WTC11 (cell line): ENCODE measurements around the gene NAMPT. TPM values are rescaled to one million over a fixed set of nuclear protein-coding genes. Genes with fewer than 3 reads are reported as not detected.
"Not testable (repeated sequence)": the region's sequence is repeated elsewhere in the genome, so short reads cannot be mapped to it uniquely, and the experiment has no call there.

Source experiments
- ATAC-seq: fragments of 200-7000 bp; cut with Tn5 transposase; 2 replicates; pipeline ENCODE4 v1.10.0; 2021; ENCODE audit warnings: mild to moderate bottlenecking, moderate library complexity
- CTCF ChIA-PET: fragments of 300-600 bp; sonication (Branson Sonifier 250); formaldehyde crosslinking; loops from one replicate; lab custom pipeline; 2021; ENCODE audit warnings: antibody characterized with exemption; lab: Charles Lee
- POLR2A ChIA-PET: fragments of 350-600 bp; sonication (Branson Sonifier 250); formaldehyde crosslinking; loops from one replicate; lab custom pipeline; 2021; ENCODE audit warnings: antibody characterized with exemption; lab: Charles Lee
- DNase-seq: peaks from one replicate; pipeline ENCODE4 v3.0.0; 2021; ENCODE audit warnings: low spot score
- H3K27ac Mint-ChIP-seq: 2 replicates; pipeline ENCODE4 v1.8.0; 2021; ENCODE audit warnings: mixed read lengths
- H3K27me3 Mint-ChIP-seq: 2 replicates; pipeline ENCODE4 v1.8.0; 2021; ENCODE audit warnings: low read depth, mild to moderate bottlenecking, moderate library complexity, mixed read lengths
- H3K36me3 Mint-ChIP-seq: 2 replicates; pipeline ENCODE4 v1.8.0; 2021; ENCODE audit warnings: mixed read lengths
- H3K4me1 Mint-ChIP-seq: 2 replicates; pipeline ENCODE4 v1.8.0; 2022; ENCODE audit warnings: mixed read lengths
- H3K4me3 Mint-ChIP-seq: 2 replicates; pipeline ENCODE4 v1.8.0; 2021; ENCODE audit warnings: mild to moderate bottlenecking, moderate library complexity, mixed read lengths
- H3K9me3 Mint-ChIP-seq: 2 replicates; pipeline ENCODE4 v1.8.0; 2021; ENCODE audit warnings: mixed read lengths
- ETV6 ChIP-seq: sonication (generic); formaldehyde crosslinking; IDR thresholded peaks from 2 replicates; pipeline ENCODE4 v1.8.1; 2022; ENCODE audit warnings: mild to moderate bottlenecking, missing genetic modification reagents
- FOXJ3 ChIP-seq: sonication (generic); formaldehyde crosslinking; IDR thresholded peaks from 2 replicates; pipeline ENCODE4 v1.9.0; 2021; ENCODE audit warnings: missing genetic modification reagents, mild to moderate bottlenecking, borderline replicate concordance
- GRHL2 ChIP-seq: fragments of 250-450 bp; sonication (Bioruptor Pico); IDR thresholded peaks from 2 replicates; pipeline ENCODE4 v1.8.0; 2022; ENCODE audit warnings: mild to moderate bottlenecking, moderate library complexity; ENCODE audit not compliant: insufficient replicate concordance, severe bottlenecking
- HMGA2 ChIP-seq: fragments of 250-450 bp; sonication (Bioruptor Pico); IDR thresholded peaks from 2 replicates; pipeline ENCODE4 v1.4.0; 2021; ENCODE audit warnings: mild to moderate bottlenecking, moderate library complexity
- IRF1 ChIP-seq: sonication (generic); formaldehyde crosslinking; IDR thresholded peaks from 2 replicates; pipeline ENCODE4 v1.8.0; 2023; ENCODE audit warnings: missing genetic modification reagents
- IRF2 ChIP-seq: sonication (generic); formaldehyde crosslinking; IDR thresholded peaks from 2 replicates; pipeline ENCODE4 v1.8.0; 2022; ENCODE audit warnings: low read depth, missing genetic modification reagents, borderline replicate concordance
- JAZF1 ChIP-seq: fragments of 250-450 bp; sonication (Bioruptor Pico); IDR thresholded peaks from 2 replicates; pipeline ENCODE4 v1.9.0; 2021; ENCODE audit warnings: moderate library complexity, mild to moderate bottlenecking, inconsistent platforms
- NFE2L1 ChIP-seq: sonication (generic); formaldehyde crosslinking; IDR thresholded peaks from 2 replicates; pipeline ENCODE4 v1.8.1; 2023; ENCODE audit warnings: missing genetic modification reagents
- OVOL2 ChIP-seq: fragments of 250-450 bp; sonication (Bioruptor Pico); IDR thresholded peaks from 2 replicates; pipeline ENCODE4 v1.9.0; 2021; ENCODE audit warnings: mild to moderate bottlenecking, borderline replicate concordance
- PRRX2 ChIP-seq: fragments of 250-450 bp; sonication (Bioruptor Pico); IDR thresholded peaks from 2 replicates; pipeline ENCODE4 v1.8.0; 2021; ENCODE audit warnings: mild to moderate bottlenecking
- RORB ChIP-seq: fragments of 250-450 bp; sonication (Bioruptor Pico); IDR thresholded peaks from 2 replicates; pipeline ENCODE4 v1.9.0; 2021; ENCODE audit warnings: mild to moderate bottlenecking
- USF2 ChIP-seq: sonication (generic); formaldehyde crosslinking; IDR thresholded peaks from 2 replicates; pipeline ENCODE4 v1.8.1; 2023; ENCODE audit warnings: mild to moderate bottlenecking, missing genetic modification reagents, moderate library complexity
- ZNF121 ChIP-seq: sonication (generic); formaldehyde crosslinking; IDR thresholded peaks from 2 replicates; pipeline ENCODE4 v1.8.0; 2023; ENCODE audit warnings: missing genetic modification reagents
- ZNF138 ChIP-seq: sonication (generic); formaldehyde crosslinking; conservative IDR thresholded peaks from 2 replicates; pipeline ENCODE4 v1.8.1; 2022; ENCODE audit warnings: mild to moderate bottlenecking, moderate library complexity, missing genetic modification reagents
- ZNF219 ChIP-seq: sonication (generic); formaldehyde crosslinking; IDR thresholded peaks from 2 replicates; pipeline ENCODE4 v1.8.0; 2023; ENCODE audit warnings: missing genetic modification reagents, mild to moderate bottlenecking, borderline replicate concordance
- ZNF232 ChIP-seq: sonication (generic); formaldehyde crosslinking; IDR thresholded peaks from 2 replicates; pipeline ENCODE4 v1.8.0; 2022; ENCODE audit warnings: mild to moderate bottlenecking, missing genetic modification reagents
- ZNF281 ChIP-seq: sonication (generic); formaldehyde crosslinking; IDR thresholded peaks from 2 replicates; pipeline ENCODE4 v1.8.0; 2023; ENCODE audit warnings: mild to moderate bottlenecking, missing genetic modification reagents
- total RNA-seq: library from RNA; stranded (reverse); gene quantifications from 3 replicates; pipeline ENCODE4 v1.2.3, GENCODE V29; 2021
- TF ChIP-seq, protein P1 (sequence below): sonication (generic); formaldehyde crosslinking; conservative IDR thresholded peaks from 2 replicates; pipeline ENCODE4 v1.8.1; 2023; ENCODE audit warnings: mild to moderate bottlenecking, low read depth, missing genetic modification reagents, moderate library complexity
- TF ChIP-seq, protein P2 (sequence below): sonication (generic); formaldehyde crosslinking; IDR thresholded peaks from 2 replicates; pipeline ENCODE4 v1.8.1; 2022; ENCODE audit warnings: mild to moderate bottlenecking, moderate library complexity, missing genetic modification reagents
- TF ChIP-seq, protein P3 (sequence below): sonication (generic); formaldehyde crosslinking; IDR thresholded peaks from 2 replicates; pipeline ENCODE4 v1.8.1; 2023; ENCODE audit warnings: mild to moderate bottlenecking, moderate library complexity, missing genetic modification reagents
- TF ChIP-seq, protein P4 (sequence below): fragments of 200-600 bp; IDR thresholded peaks from 2 replicates; pipeline ENCODE4 v1.8.0; 2022; ENCODE audit warnings: antibody characterized with exemption

The NAMPT gene
- total RNA-seq, 1 experiment from 2014 or later: 99.1 TPM

GRCh38 chr7:106216517-106216922 lies 68.3 kb downstream of the NAMPT start:
- H3K36me3 Mint-ChIP-seq: no peaks in the 10 kb centered on the region
- no peaks in the 10 kb centered on the region for H3K4me1 Mint-ChIP-seq
- H3K27me3 Mint-ChIP-seq: peaks cover 5% of the 10 kb centered on the region
- CTCF ChIA-PET: interaction anchor here (1.3 kb wide), 1 partner anchor 40 kb away, joined by 5 read pairs; no protein-coding TSS in a partner anchor
- no peak overlapping the region for H3K27ac Mint-ChIP-seq
- TF ChIP-seq ZNF121 (CRISPR knock-in tag) (no peak), FOXJ3 (no peak), OVOL2 (no peak), IRF2 (CRISPR knock-in tag) (no peak)
- TF ChIP-seq, protein P1, sequence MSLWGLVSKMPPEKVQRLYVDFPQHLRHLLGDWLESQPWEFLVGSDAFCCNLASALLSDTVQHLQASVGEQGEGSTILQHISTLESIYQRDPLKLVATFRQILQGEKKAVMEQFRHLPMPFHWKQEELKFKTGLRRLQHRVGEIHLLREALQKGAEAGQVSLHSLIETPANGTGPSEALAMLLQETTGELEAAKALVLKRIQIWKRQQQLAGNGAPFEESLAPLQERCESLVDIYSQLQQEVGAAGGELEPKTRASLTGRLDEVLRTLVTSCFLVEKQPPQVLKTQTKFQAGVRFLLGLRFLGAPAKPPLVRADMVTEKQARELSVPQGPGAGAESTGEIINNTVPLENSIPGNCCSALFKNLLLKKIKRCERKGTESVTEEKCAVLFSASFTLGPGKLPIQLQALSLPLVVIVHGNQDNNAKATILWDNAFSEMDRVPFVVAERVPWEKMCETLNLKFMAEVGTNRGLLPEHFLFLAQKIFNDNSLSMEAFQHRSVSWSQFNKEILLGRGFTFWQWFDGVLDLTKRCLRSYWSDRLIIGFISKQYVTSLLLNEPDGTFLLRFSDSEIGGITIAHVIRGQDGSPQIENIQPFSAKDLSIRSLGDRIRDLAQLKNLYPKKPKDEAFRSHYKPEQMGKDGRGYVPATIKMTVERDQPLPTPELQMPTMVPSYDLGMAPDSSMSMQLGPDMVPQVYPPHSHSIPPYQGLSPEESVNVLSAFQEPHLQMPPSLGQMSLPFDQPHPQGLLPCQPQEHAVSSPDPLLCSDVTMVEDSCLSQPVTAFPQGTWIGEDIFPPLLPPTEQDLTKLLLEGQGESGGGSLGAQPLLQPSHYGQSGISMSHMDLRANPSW (CRISPR knock-in tag): no peak
- TF ChIP-seq, all 79 proteins: peak for 0
- Mint-ChIP-seq H3K9me3 (no peaks in the 10 kb centered on the region), H3K4me3 (no peak overlapping the region)
- ATAC-seq (no peak), DNase-seq (no peak)
- POLR2A ChIA-PET: no interaction called here

- ChIA-PET POLR2A (no interaction called here), CTCF (interaction anchor here (1.3 kb wide), 1 partner anchor 40 kb away, joined by 5 read pairs; no protein-coding TSS in a partner anchor)
- DNase-seq (no peak), ATAC-seq (no peak)
- no peak overlapping the region for H3K4me3 Mint-ChIP-seq
- no peaks in the 10 kb centered on the region for H3K36me3 Mint-ChIP-seq
- no peaks in the 10 kb centered on the region for H3K9me3 Mint-ChIP-seq
- no peak overlapping the region for H3K27ac Mint-ChIP-seq
- no peaks in the 10 kb centered on the region for H3K4me1 Mint-ChIP-seq
- peaks cover 8% of the 10 kb centered on the region for H3K27me3 Mint-ChIP-seq
- TF ChIP-seq ZNF281 (CRISPR knock-in tag) (no peak), FOXJ3 (no peak), ZNF232 (CRISPR knock-in tag) (no peak), IRF1 (CRISPR knock-in tag) (no peak), HMGA2 (CRISPR knock-in tag) (no peak), RORB (CRISPR knock-in tag) (no peak), JAZF1 (CRISPR knock-in tag) (no peak), GRHL2 (CRISPR knock-in tag) (no peak), NFE2L1 (CRISPR knock-in tag) (no peak), ZNF219 (CRISPR knock-in tag) (no peak), ETV6 (CRISPR knock-in tag) (no peak), PRRX2 (no peak), USF2 (CRISPR knock-in tag) (no peak), ZNF138 (CRISPR knock-in tag) (no peak)
- TF ChIP-seq, protein P2, sequence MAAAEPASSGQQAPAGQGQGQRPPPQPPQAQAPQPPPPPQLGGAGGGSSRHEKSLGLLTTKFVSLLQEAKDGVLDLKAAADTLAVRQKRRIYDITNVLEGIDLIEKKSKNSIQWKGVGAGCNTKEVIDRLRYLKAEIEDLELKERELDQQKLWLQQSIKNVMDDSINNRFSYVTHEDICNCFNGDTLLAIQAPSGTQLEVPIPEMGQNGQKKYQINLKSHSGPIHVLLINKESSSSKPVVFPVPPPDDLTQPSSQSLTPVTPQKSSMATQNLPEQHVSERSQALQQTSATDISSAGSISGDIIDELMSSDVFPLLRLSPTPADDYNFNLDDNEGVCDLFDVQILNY (CRISPR knock-in tag): no peak
- TF ChIP-seq, protein P3, sequence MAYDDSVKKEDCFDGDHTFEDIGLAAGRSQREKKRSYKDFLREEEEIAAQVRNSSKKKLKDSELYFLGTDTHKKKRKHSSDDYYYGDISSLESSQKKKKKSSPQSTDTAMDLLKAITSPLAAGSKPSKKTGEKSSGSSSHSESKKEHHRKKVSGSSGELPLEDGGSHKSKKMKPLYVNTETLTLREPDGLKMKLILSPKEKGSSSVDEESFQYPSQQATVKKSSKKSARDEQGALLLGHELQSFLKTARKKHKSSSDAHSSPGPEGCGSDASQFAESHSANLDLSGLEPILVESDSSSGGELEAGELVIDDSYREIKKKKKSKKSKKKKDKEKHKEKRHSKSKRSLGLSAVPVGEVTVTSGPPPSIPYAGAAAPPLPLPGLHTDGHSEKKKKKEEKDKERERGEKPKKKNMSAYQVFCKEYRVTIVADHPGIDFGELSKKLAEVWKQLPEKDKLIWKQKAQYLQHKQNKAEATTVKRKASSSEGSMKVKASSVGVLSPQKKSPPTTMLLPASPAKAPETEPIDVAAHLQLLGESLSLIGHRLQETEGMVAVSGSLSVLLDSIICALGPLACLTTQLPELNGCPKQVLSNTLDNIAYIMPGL (CRISPR knock-in tag): no peak
- TF ChIP-seq, protein P4, sequence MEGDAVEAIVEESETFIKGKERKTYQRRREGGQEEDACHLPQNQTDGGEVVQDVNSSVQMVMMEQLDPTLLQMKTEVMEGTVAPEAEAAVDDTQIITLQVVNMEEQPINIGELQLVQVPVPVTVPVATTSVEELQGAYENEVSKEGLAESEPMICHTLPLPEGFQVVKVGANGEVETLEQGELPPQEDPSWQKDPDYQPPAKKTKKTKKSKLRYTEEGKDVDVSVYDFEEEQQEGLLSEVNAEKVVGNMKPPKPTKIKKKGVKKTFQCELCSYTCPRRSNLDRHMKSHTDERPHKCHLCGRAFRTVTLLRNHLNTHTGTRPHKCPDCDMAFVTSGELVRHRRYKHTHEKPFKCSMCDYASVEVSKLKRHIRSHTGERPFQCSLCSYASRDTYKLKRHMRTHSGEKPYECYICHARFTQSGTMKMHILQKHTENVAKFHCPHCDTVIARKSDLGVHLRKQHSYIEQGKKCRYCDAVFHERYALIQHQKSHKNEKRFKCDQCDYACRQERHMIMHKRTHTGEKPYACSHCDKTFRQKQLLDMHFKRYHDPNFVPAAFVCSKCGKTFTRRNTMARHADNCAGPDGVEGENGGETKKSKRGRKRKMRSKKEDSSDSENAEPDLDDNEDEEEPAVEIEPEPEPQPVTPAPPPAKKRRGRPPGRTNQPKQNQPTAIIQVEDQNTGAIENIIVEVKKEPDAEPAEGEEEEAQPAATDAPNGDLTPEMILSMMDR: no peak
Measured at GRCh38 chr7:106215868-106216516, 68.8 kb downstream of the NAMPT start.

DNA sequence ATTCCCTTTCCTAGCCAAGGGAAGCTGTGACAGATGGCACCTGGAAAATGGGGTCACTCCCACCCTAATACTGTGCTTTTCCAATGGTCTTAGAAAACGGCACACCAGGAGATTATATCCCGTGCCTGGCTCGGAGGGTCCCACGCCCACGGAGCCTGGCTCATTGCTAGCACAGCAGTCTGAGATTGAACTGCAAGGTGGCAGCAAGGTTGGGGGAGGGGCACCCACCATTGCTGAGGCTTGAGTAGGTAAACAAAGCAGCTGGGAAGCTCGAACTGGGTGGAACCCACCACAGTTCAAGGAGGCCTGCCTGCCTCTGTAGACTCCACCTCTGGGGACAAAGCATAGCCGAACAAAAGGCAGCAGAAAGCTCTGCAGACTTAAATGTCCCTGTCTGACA lies 75.8 kb downstream of the NAMPT start:
- ATAC-seq, H3K27ac Mint-ChIP-seq, DNase-seq, POLR2A ChIA-PET, H3K4me3 Mint-ChIP-seq, CTCF ChIA-PET, H3K4me1 Mint-ChIP-seq: not testable (repeated sequence)
- Mint-ChIP-seq H3K27me3 (peaks cover 13% of the 10 kb centered on the region), H3K36me3 (peaks cover 25% of the 10 kb centered on the region), H3K9me3 (peaks cover 31% of the 10 kb centered on the region)
